Thoracic aorta (tissue), 2 donors: ENCODE results near the gene KDM3A. TPM values are rescaled to one million over a fixed set of nuclear protein-coding genes. Genes with fewer than 3 reads are reported as not detected.

Experiments used
- ATAC-seq: fragments of 150-250 bp; one replicate; pipeline ENCODE4 v1.8.0; 2017; ENCODE audit warnings: low read depth; ENCODE audit not compliant: insufficient number of reproducible peaks, low FRiP score
- DNase-seq: peaks from one replicate; pipeline ENCODE4 v3.0.0-alpha.2; 2020; ENCODE audit warnings: low spot score
- H3K27ac ChIP-seq, 2 donors: fragments of 200-600 bp; sonication (generic); 1 replicate in 1 of 2; 2 replicates in 1 of 2; pipeline ENCODE4 v1.5.1; 2016; ENCODE audit warnings: mild to moderate bottlenecking in 2 of 2, moderate library complexity in 2 of 2
- H3K27me3 ChIP-seq: fragments of 200-600 bp; sonication (generic); replicated peaks from 2 replicates; pipeline ENCODE4 v1.6.0; 2016; ENCODE audit warnings: mild to moderate bottlenecking; ENCODE audit not compliant: insufficient read depth
- H3K36me3 ChIP-seq: fragments of 200-600 bp; sonication (generic); one replicate; pipeline ENCODE4 v1.5.1; 2016
- H3K4me1 ChIP-seq, 2 donors: fragments of 200-600 bp; sonication (generic); 1 replicate in 1 of 2; 2 replicates in 1 of 2; pipeline versions ENCODE4 v1.5.1 to v1.6.0; 2016; ENCODE audit warnings: low read depth in 2 of 2, mild to moderate bottlenecking in 1 of 2; ENCODE audit not compliant: control insufficient read depth in 1 of 2
- H3K4me3 ChIP-seq: fragments of 200-600 bp; sonication (generic); 2 replicates; pipeline ENCODE4 v1.5.1; 2016; ENCODE audit warnings: mild to moderate bottlenecking
- H3K9me3 ChIP-seq: fragments of 200-600 bp; sonication (generic); 2 replicates; pipeline ENCODE4 v1.5.1; 2016
- total RNA-seq, 2 donors: library from RNA; depleted of rRNA; stranded (reverse); fragments of >200 nt; gene quantifications; one replicate each; pipeline versions ENCODE4 v1.1.0 to v1.2.3, GENCODE V29; 2016
- TF ChIP-seq, protein P1 (sequence below): fragments of 200-600 bp; sonication (generic); IDR thresholded peaks from one replicate; pipeline ENCODE4 v1.5.1; 2019; ENCODE audit warnings: antibody characterized with exemption

The KDM3A gene
- total RNA-seq, 2 donors from 2014 or later, result 41.7 to 74.6 TPM

DNA sequence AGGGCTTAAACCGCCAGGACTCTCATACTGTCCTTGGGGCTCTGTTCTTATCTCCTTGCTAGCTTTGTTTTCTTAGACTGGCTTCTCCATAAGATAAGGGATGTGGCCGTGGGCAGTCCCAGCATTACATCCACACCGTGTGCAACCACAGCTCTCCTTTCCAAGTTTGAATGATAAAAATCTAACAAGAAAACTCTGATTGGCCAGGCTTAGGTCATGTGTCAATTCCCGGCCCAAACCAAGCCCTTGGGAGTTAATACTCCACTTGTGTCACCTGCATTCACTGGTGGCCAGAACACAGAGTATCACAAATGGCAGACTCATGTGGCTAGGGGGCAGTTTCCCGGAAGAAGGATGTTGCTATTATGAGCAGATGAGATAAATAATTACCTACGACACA is 43.2 kb upstream of the KDM3A start:
- no peak for DNase-seq
- ATAC-seq, result no peak
- Histone ChIP-seq H3K27me3 (no peaks in the 10 kb centered on the region), H3K27ac (no peak overlapping the region), H3K9me3 (no peaks in the 10 kb centered on the region), H3K4me3 (no peak overlapping the region), H3K4me1 (no peaks in the 10 kb centered on the region), H3K36me3 (no peaks in the 10 kb centered on the region)
- TF ChIP-seq, protein P1, sequence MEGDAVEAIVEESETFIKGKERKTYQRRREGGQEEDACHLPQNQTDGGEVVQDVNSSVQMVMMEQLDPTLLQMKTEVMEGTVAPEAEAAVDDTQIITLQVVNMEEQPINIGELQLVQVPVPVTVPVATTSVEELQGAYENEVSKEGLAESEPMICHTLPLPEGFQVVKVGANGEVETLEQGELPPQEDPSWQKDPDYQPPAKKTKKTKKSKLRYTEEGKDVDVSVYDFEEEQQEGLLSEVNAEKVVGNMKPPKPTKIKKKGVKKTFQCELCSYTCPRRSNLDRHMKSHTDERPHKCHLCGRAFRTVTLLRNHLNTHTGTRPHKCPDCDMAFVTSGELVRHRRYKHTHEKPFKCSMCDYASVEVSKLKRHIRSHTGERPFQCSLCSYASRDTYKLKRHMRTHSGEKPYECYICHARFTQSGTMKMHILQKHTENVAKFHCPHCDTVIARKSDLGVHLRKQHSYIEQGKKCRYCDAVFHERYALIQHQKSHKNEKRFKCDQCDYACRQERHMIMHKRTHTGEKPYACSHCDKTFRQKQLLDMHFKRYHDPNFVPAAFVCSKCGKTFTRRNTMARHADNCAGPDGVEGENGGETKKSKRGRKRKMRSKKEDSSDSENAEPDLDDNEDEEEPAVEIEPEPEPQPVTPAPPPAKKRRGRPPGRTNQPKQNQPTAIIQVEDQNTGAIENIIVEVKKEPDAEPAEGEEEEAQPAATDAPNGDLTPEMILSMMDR, result no peak

DNA sequence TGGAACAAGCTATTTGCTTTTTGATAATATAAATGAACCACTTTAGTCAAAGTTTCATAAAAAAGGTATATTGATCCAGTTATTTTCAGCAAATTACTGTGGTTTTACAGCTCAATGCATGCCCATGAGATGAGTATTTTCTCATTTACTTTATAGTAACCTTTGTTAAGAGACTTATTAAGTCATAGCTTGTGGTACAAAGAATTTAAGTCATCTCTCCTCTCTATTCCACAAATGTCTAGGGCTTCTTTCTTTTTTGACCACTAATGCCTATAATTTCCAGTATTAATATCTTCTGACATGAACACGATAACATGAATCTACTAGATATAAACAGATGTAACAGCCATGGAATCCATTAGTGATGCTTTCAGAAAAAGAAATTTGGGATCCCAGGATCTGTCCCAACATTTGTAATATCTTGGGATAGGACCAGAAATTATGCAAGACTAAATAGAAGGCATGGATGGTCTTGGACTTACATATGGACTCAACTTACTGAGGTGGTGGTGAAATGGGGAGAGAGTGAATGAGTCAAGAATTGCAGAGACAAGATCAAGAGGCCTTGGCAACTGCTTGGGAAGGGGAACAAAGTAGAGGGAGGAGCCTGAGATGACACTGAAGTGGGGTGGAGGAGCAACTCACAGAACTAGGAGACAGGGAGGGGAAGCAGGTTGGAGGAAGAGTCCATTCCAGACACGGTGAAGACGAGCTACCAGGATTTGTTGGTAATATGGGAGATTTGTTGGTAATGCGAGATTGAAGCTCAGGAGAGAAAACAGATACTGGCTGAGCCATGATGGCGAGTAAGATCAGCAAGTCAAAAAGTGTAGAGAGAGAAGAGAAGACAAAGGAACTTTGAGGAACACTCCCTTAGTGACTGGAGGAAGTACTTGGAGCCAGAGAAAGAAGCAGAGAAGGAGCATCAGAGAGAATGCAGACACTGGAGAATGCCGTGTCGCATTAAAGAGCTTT is 42.4 kb upstream of the KDM3A start:
- no peaks in the 10 kb centered on the region for H3K9me3 ChIP-seq
- H3K36me3 ChIP-seq, result no peaks in the 10 kb centered on the region
- H3K4me3 ChIP-seq, result no peak overlapping the region
- TF ChIP-seq, protein P1, result no peak
- DNase-seq, result no peak
- no peaks in the 10 kb centered on the region for H3K4me1 ChIP-seq
- H3K27ac ChIP-seq, result no peak overlapping the region
- no peak for ATAC-seq
- H3K27me3 ChIP-seq, result no peaks in the 10 kb centered on the region

GRCh38 chr2:86400321-86400720 is 40.9 kb upstream of the KDM3A start:
- ATAC-seq, result no peak
- H3K4me1 ChIP-seq, result no peaks in the 10 kb centered on the region
- no peak for DNase-seq

DNA sequence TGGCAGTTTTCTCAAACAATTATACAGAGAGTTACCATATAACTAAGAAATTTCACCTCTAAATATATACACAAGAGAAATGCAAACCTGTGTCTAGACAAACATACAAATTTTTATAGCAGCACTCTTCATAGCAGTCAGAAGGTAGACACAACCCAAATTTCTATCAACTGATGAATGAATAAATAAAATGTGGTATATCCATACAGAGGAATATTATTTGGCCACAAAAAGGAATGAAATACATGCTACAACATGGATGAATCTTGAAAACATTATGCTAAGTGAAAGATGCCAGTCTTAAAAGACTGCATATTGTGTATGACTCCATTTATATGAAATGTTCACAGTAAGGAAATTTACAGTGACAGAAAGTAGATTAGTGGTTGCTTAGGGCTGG is 30.6 kb upstream of the KDM3A start:
- Histone ChIP-seq H3K4me1 (no peaks in the 10 kb centered on the region), H3K27me3 (no peaks in the 10 kb centered on the region), H3K4me3 (no peak overlapping the region), H3K27ac (no peak overlapping the region), H3K36me3 (no peaks in the 10 kb centered on the region), H3K9me3 (no peaks in the 10 kb centered on the region)
- ATAC-seq, result no peak
- TF ChIP-seq, protein P1, result no peak
- no peak for DNase-seq

More at GRCh38 chr2:86400321-86400720, 40.9 kb upstream of the KDM3A start:
- H3K27ac ChIP-seq, result no peak overlapping the region
- H3K36me3 ChIP-seq, result no peaks in the 10 kb centered on the region
- no peaks in the 10 kb centered on the region for H3K9me3 ChIP-seq
- TF ChIP-seq, protein P1, result no peak
- no peak overlapping the region for H3K4me3 ChIP-seq
- no peaks in the 10 kb centered on the region for H3K27me3 ChIP-seq

GRCh38 chr2:86411396-86411795 is 29.8 kb upstream of the KDM3A start:
- TF ChIP-seq, protein P1, result no peak
- Histone ChIP-seq H3K9me3 (no peaks in the 10 kb centered on the region), H3K4me1 (no peaks in the 10 kb centered on the region), H3K27ac (no peak overlapping the region), H3K36me3 (no peaks in the 10 kb centered on the region), H3K4me3 (no peak overlapping the region), H3K27me3 (no peaks in the 10 kb centered on the region)
- no peak for ATAC-seq
- no peak for DNase-seq
